ENCODE measurements around the gene C1QTNF5.

The C1QTNF5 gene

DNA sequence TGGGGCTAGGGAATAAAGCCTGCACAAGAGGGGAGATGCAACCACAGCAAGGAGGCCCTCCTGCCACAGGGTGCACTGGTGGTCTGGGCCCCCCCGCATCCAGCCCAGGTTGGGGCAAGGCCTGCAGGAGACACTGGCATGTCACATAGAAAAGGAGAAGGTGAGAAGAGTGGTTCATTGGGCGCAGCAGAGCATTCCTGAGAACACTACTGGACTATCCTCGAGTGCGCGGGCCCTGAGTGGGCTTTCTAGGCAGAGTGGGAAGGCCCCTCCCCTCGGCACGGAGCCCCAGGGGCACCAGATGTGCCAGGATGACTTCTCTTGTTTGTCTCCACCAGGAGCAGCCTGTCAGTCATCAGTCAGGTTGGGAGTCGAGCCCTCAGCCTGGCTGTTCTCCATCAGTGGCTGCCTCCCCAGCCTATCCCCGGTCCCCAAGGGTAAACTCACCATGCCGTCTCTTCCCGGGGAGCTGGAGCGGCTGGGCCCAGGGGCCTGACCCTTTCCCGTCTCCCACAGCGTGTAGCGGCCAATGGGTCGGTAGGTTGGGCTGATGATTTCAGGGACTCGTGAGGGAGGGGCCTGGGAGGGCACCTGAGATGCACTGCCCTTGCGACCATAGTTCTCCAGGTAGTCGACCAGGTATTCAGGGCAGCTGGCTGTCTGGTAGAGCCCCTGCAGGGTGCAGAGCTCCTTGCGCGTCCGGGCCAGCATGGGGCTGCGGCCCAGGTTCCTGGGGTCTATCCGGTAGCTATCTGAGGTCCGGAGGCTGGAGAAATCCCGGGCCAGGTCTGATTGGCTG, 31.8 kb upstream of the C1QTNF5 start:
- H3K9me3 ChIP-seq (ENCODE audit: control insufficient read depth in 2 of 2, low read length in 2 of 2), result no peaks in the 10 kb centered on the region
- peaks cover 34 to 51% of the 10 kb centered on the region in 2 donors for H3K4me1 ChIP-seq (ENCODE audit: control insufficient read depth in 2 of 2, insufficient read depth in 2 of 2, low read length in 2 of 2)
- no peak overlapping the region for H3K27ac ChIP-seq (ENCODE audit: low read depth in 2 of 2, low read length in 2 of 2)
- H3K9ac ChIP-seq (ENCODE audit: low read depth in 1 of 2, low read length in 2 of 2), result no peak overlapping the region
- no peaks in the 10 kb centered on the region for H3K27me3 ChIP-seq (ENCODE audit: control insufficient read depth in 2 of 2, insufficient read depth in 2 of 2, low read length in 2 of 2)
- no peak overlapping the region for H3K4me3 ChIP-seq (ENCODE audit: low read length in 2 of 2)
- H3K36me3 ChIP-seq (ENCODE audit: control insufficient read depth in 2 of 2, insufficient read depth in 2 of 2, low read length in 2 of 2), result no peaks in the 10 kb centered on the region

DNA sequence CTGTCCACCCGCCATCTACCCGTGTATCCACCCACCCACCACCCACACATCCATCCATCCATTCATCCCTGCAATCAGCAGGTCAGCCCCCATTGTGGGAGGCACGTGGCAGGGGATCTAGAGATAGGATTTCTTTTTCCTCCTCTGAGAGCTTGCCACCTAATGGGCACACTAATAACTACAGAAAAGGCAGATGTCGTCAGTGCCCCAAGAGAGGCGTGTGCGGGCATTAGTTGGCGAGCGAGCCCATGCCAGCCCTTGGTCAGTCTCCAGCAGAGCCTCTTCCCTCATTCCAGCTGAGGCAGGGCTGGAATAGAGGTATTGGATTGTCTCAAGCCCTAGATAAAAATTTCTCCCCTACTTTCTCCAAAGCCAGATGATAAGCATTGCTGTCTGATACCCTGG, 31.1 kb upstream of the C1QTNF5 start:
- Histone ChIP-seq H3K4me1 (ENCODE audit: control insufficient read depth in 2 of 2, insufficient read depth in 2 of 2, low read length in 2 of 2) (peaks cover 40 to 58% of the 10 kb centered on the region in 2 donors), H3K9me3 (ENCODE audit: control insufficient read depth in 2 of 2, low read length in 2 of 2) (no peaks in the 10 kb centered on the region), H3K27me3 (ENCODE audit: control insufficient read depth in 2 of 2, insufficient read depth in 2 of 2, low read length in 2 of 2) (no peaks in the 10 kb centered on the region), H3K4me3 (ENCODE audit: low read length in 2 of 2) (no peak overlapping the region), H3K9ac (ENCODE audit: low read depth in 1 of 2, low read length in 2 of 2) (peak overlapping the region in 1 of 2 donors; percentile 21), H3K27ac (ENCODE audit: low read depth in 2 of 2, low read length in 2 of 2) (peak overlapping the region in 1 of 2 donors; percentile 90), H3K36me3 (ENCODE audit: control insufficient read depth in 2 of 2, insufficient read depth in 2 of 2, low read length in 2 of 2) (no peaks in the 10 kb centered on the region)

DNA sequence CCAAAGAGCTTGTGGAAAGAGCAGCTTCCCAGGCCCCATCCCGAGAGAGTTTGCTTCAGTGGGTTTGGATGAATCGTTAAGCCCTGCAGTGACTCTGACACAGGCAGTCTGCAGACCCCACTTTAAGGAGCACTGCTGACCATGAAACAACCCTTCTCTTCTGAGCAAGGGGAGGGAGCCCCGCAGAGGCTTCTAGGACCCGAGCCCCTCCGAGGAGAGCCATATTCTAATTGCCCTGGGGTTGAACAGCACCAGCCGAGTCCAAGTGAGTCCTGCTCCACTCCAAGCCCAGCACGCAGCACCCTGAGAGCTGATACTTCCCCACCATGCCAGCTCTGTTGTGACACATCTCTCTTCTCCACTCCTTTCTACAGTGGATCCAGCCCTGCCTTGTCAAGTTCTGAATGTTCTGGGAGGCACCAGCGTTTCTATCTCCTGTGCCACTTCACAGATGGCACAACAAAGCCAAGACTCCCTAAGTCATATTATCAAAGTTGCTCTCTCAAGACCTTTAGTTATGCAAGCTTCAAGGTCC, 30.5 kb upstream of the C1QTNF5 start:
- H3K4me3 ChIP-seq (ENCODE audit: low read length in 2 of 2), result no peak overlapping the region
- H3K27ac ChIP-seq (ENCODE audit: low read depth in 2 of 2, low read length in 2 of 2), result peak overlapping the region; percentile 90 to 93
- peaks cover 45 to 63% of the 10 kb centered on the region in 2 donors for H3K4me1 ChIP-seq (ENCODE audit: control insufficient read depth in 2 of 2, insufficient read depth in 2 of 2, low read length in 2 of 2)
- H3K36me3 ChIP-seq (ENCODE audit: control insufficient read depth in 2 of 2, insufficient read depth in 2 of 2, low read length in 2 of 2), result no peaks in the 10 kb centered on the region
- H3K27me3 ChIP-seq (ENCODE audit: control insufficient read depth in 2 of 2, insufficient read depth in 2 of 2, low read length in 2 of 2), result no peaks in the 10 kb centered on the region
- no peaks in the 10 kb centered on the region for H3K9me3 ChIP-seq (ENCODE audit: control insufficient read depth in 2 of 2, low read length in 2 of 2)
- peak overlapping the region; percentile 21 to 34 for H3K9ac ChIP-seq (ENCODE audit: low read depth in 1 of 2, low read length in 2 of 2)

DNA sequence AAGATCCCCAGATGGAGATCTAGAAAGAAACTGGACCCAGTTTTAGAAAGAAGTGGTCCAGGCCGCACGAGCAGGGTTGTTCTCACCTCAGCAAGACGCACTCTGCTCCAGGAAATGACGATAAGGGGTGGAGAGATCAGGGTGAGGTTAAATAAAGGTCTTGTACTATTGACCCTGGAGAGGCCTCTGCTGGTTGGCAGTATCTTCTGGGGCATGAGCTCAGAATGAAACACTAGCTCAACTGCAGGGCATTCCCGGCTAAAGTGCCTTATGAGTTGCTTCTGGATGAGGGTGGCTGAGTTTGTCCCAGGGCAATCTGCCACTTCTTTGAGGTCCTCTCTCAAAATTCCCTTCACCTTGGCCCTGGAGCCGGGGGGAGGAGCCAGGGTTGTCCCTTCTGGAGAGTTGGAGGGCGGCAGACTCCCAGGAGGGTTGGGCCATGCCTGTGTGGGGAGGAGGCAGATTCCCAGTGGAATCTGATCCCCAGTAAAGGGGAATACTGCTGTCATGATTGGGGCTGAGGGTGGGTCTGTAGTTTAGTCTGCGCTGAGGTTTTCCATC, 29.9 kb upstream of the C1QTNF5 start:
- no peaks in the 10 kb centered on the region for H3K36me3 ChIP-seq (ENCODE audit: control insufficient read depth in 2 of 2, insufficient read depth in 2 of 2, low read length in 2 of 2)
- H3K9me3 ChIP-seq (ENCODE audit: control insufficient read depth in 2 of 2, low read length in 2 of 2), result no peaks in the 10 kb centered on the region
- peak overlapping the region; percentile 21 to 34 for H3K9ac ChIP-seq (ENCODE audit: low read depth in 1 of 2, low read length in 2 of 2)
- H3K4me3 ChIP-seq (ENCODE audit: low read length in 2 of 2), result no peak overlapping the region
- no peaks in the 10 kb centered on the region for H3K27me3 ChIP-seq (ENCODE audit: control insufficient read depth in 2 of 2, insufficient read depth in 2 of 2, low read length in 2 of 2)
- peak overlapping the region; percentile 90 to 93 for H3K27ac ChIP-seq (ENCODE audit: low read depth in 2 of 2, low read length in 2 of 2)
- H3K4me1 ChIP-seq (ENCODE audit: control insufficient read depth in 2 of 2, insufficient read depth in 2 of 2, low read length in 2 of 2), result peaks cover 45 to 64% of the 10 kb centered on the region in 2 donors

DNA sequence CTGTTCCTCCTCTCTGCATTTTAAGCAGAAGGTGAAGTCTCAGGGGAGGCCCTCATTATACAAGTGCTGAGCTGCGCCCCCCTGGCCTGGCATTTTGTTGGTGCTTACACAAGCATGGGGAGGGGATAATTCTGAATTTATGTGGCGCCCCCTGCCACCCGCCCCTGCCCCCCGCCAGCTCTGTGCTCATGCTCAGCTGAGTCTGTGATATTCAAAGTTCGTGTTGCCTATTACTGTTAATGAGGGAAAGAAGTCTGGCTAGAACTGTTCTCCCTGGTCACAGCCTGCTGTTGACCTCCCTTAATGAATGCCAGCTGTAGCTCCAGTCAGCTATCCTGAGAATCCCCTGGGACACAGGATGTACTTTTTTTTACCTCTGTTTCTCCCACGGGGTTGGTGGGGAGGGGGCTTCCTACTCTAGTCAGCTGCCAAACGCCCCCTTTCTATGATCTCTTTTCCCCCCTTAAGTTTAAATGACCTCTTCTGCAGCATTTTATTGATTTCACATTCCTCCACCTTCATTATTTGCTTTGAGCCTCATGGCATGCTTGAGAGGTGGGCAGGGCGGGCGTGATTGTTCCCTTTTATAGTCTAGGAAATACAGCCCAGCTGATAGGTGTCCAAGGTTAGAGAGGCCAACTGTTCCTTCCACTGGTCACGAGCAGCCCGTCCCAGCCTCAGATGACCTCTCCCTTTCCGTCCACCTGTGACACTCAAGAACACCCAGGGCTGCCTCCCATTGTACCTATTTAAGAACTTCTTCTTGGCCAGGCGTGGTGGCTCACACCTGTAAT, 28.6 kb upstream of the C1QTNF5 start:
- peak overlapping the region; percentile 63 to 72 for H3K9ac ChIP-seq (ENCODE audit: low read depth in 1 of 2, low read length in 2 of 2)
- peaks cover 56 to 71% of the 10 kb centered on the region in 2 donors for H3K4me1 ChIP-seq (ENCODE audit: control insufficient read depth in 2 of 2, insufficient read depth in 2 of 2, low read length in 2 of 2)
- peak overlapping the region; percentile 48 to 61 for H3K4me3 ChIP-seq (ENCODE audit: low read length in 2 of 2)

DNA sequence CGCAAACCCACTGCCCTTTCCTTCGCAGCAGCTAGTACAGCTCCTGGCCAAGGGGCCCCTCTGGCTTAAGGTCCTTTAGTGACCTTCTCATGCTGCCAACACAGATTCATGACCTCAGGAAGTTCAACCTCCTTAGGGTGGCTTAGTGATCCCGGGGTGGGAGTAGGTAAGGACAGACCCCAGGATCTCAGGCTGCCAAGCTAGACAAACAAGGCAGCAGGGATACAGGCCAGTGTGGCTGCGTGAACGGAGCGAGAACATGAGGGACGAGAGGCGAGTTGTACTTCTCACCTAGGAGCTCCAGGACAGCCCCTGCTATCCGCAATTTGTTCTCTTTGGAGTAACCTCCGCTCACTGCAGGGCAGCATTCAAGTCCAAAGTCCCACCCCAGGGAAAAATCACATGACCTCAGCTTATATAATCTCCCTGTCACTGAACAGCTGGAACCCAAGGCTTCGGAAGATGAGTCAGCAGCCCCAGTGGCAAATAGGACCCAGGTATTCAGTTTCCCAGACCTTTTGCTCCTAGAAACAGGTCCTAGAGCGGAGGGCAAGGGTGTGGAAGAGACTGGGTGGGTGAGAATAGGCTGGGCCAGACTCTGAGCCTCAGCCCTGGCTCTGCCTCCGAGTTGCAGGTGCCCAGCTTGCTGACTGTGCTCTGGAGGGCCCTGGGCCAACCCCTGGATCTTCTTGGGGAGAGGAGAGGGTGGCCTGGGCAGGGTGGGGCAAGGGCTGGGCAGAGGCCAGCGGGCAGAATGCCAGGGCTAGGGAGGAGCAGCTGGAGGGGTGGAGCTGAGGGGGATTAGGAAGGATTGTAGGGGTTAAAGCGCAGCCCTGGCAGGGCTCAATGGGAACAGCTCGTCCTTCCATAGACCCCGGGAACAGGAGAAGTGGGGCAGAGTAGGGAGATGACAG, 27.7 kb upstream of the C1QTNF5 start:
- Histone ChIP-seq H3K4me1 (ENCODE audit: control insufficient read depth in 2 of 2, insufficient read depth in 2 of 2, low read length in 2 of 2) (peaks cover 59 to 73% of the 10 kb centered on the region in 2 donors), H3K9ac (ENCODE audit: low read depth in 1 of 2, low read length in 2 of 2) (peak overlapping the region; percentile 65 to 72), H3K9me3 (ENCODE audit: control insufficient read depth in 2 of 2, low read length in 2 of 2) (no peaks in the 10 kb centered on the region), H3K27me3 (ENCODE audit: control insufficient read depth in 2 of 2, insufficient read depth in 2 of 2, low read length in 2 of 2) (peaks cover 1 to 2% of the 10 kb centered on the region in 2 donors), H3K27ac (ENCODE audit: low read depth in 2 of 2, low read length in 2 of 2) (peak overlapping the region; percentile 90 to 93), H3K36me3 (ENCODE audit: control insufficient read depth in 2 of 2, insufficient read depth in 2 of 2, low read length in 2 of 2) (no peaks in the 10 kb centered on the region), H3K4me3 (ENCODE audit: low read length in 2 of 2) (peak overlapping the region; percentile 48 to 61)

More for the DNA sequence above, 28.6 kb upstream of the C1QTNF5 start:
- Histone ChIP-seq H3K36me3 (ENCODE audit: control insufficient read depth in 2 of 2, insufficient read depth in 2 of 2, low read length in 2 of 2) (no peaks in the 10 kb centered on the region), H3K9me3 (ENCODE audit: control insufficient read depth in 2 of 2, low read length in 2 of 2) (no peaks in the 10 kb centered on the region), H3K27ac (ENCODE audit: low read depth in 2 of 2, low read length in 2 of 2) (peak overlapping the region; percentile 90 to 93), H3K27me3 (ENCODE audit: control insufficient read depth in 2 of 2, insufficient read depth in 2 of 2, low read length in 2 of 2) (no peaks in the 10 kb centered on the region)

DNA sequence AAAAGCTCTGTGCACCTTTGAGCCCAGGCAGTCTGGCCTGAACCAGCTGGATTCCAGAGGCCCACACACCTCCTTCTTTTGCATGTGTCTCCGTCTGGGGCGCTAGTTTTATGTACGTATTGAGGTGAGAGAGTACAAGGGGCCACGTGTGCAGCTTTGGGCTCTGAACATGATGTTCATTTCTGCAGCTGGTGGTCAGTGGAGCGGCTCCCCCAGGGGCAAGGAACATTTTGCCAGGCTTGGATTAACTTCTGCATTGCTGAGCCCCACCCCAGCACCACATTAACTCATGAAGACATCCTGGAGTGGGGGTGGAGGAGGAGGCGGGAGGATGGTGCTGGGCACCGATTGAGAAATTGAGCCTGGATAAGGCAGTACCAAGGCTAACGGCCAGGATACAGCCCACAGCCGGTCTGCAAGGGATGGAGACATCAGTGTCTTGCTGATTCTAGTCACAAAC, 27.0 kb upstream of the C1QTNF5 start:
- Histone ChIP-seq H3K4me1 (ENCODE audit: control insufficient read depth in 2 of 2, insufficient read depth in 2 of 2, low read length in 2 of 2) (peaks cover 63 to 75% of the 10 kb centered on the region in 2 donors), H3K4me3 (ENCODE audit: low read length in 2 of 2) (peak overlapping the region; percentile 41 to 61), H3K27ac (ENCODE audit: low read depth in 2 of 2, low read length in 2 of 2) (peak overlapping the region; percentile 90 to 93), H3K27me3 (ENCODE audit: control insufficient read depth in 2 of 2, insufficient read depth in 2 of 2, low read length in 2 of 2) (peaks cover 4 to 9% of the 10 kb centered on the region in 2 donors), H3K36me3 (ENCODE audit: control insufficient read depth in 2 of 2, insufficient read depth in 2 of 2, low read length in 2 of 2) (no peaks in the 10 kb centered on the region), H3K9ac (ENCODE audit: low read depth in 1 of 2, low read length in 2 of 2) (peak overlapping the region; percentile 65 to 72), H3K9me3 (ENCODE audit: control insufficient read depth in 2 of 2, low read length in 2 of 2) (no peaks in the 10 kb centered on the region)

DNA sequence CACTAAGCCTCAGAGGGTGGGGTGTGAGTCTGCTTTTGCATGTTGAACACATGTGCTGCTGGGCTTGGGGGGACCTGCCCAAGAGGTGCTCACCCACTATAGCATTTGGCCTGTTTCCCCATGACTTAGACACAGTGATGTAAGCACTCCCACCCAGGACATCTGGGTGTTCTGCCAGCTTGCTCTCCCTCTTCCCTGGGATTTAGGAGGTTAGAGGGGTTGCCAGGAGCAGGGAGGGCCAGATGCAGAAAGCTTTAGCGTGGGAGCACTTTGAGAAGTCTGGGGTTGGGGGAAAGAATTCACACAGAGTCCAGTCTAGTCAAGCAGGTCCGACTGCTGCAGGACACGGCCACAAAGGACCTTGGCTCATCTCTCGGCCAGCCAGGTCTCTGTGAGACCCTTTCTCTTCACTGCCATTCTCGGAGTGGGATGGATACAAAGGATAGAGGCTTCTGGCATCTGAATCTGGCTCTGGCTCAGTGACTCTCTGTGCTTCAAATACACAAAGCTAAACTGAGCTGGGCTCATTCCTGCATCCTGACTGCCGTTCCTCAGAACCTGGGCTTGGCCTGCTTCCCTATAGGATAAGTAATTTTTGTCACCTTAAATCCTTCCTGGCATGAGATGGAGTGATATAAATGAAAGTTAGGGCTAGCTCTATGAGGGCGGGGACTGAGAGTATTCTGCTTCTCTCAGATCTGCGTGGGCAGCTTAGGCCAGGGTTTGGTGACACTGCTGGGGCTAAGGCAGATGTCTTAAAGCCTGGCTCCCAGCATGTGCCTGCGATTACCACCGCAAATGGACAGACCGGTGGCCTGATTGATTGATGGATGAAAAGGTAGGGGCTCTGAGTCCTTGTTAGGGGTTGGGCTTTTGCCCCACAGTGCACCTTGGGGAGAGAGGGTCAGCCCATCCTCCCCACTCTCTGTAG, 26.3 kb upstream of the C1QTNF5 start:
- peaks cover 63 to 75% of the 10 kb centered on the region in 2 donors for H3K4me1 ChIP-seq (ENCODE audit: control insufficient read depth in 2 of 2, insufficient read depth in 2 of 2, low read length in 2 of 2)
- no peaks in the 10 kb centered on the region for H3K36me3 ChIP-seq (ENCODE audit: control insufficient read depth in 2 of 2, insufficient read depth in 2 of 2, low read length in 2 of 2)
- no peaks in the 10 kb centered on the region for H3K9me3 ChIP-seq (ENCODE audit: control insufficient read depth in 2 of 2, low read length in 2 of 2)
- peak overlapping the region; percentile 90 to 93 for H3K27ac ChIP-seq (ENCODE audit: low read depth in 2 of 2, low read length in 2 of 2)
- H3K4me3 ChIP-seq (ENCODE audit: low read length in 2 of 2), result peak overlapping the region in 1 of 2 donors; percentile 26
- H3K27me3 ChIP-seq (ENCODE audit: control insufficient read depth in 2 of 2, insufficient read depth in 2 of 2, low read length in 2 of 2), result peaks cover 4 to 13% of the 10 kb centered on the region in 2 donors
- H3K9ac ChIP-seq (ENCODE audit: low read depth in 1 of 2, low read length in 2 of 2), result peak overlapping the region in 1 of 2 donors; percentile 38

Data from mucosa of rectum (tissue), 2 donors.